Measurements from ENCODE around the gene LGALS9. TPM values are rescaled to one million over a fixed set of nuclear protein-coding genes. Genes with fewer than 3 reads are reported as not detected.
"Not testable (repeated sequence)": the region's sequence is repeated elsewhere in the genome, so short reads cannot be mapped to it uniquely, and the experiment has no call there.

The LGALS9 gene
- total RNA-seq, 2 experiments from 2014 or later: 38.3 to 39.8 TPM

GRCh38 chr17:27631897-27632725 is 1.1 kb downstream of the LGALS9 start:
- Mint-ChIP-seq H3K4me3 (peak overlapping the region; percentile 87), H3K4me1 (ENCODE audit: low read depth) (peaks cover 36% of the 10 kb centered on the region), H3K27ac (peak overlapping the region; percentile 76), H3K36me3 (ENCODE audit: low read depth) (peaks cover 5% of the 10 kb centered on the region), H3K9me3 (no peaks in the 10 kb centered on the region), H3K27me3 (no peaks in the 10 kb centered on the region)
- Histone ChIP-seq H3K9me3 (ENCODE audit: control insufficient read depth in 1 of 2, insufficient read depth in 1 of 2, low read length in 2 of 2) (no peaks in the 10 kb centered on the region), H3K36me3 (ENCODE audit: insufficient read depth, low read length) (peaks cover 3% of the 10 kb centered on the region), H3K27ac (ENCODE audit: low read depth in 1 of 2, low read length in 2 of 2) (no peak overlapping the region), H3K27me3 (ENCODE audit: control insufficient read depth in 1 of 2, insufficient read depth in 2 of 2, low read length in 2 of 2) (no peaks in the 10 kb centered on the region), H3K4me3 (ENCODE audit: low read length) (peak overlapping the region; percentile 77), H3K4me1 (ENCODE audit: insufficient read depth, low read length) (peaks cover 42% of the 10 kb centered on the region)
- TF ChIP-seq CTCF (IDR thresholded peaks at IDR 0.05): no peak
- ChIA-PET POLR2A (no interaction called here), CTCF (interaction anchor here (2.2 kb wide), 1 partner anchor 23 kb away, joined by 5 read pairs; no protein-coding TSS in a partner anchor)
- ATAC-seq (ENCODE audit: poor library complexity) (no peak), DNase-seq (no peak)
- intact Hi-C loops (cut with DNase I, micrococcal nuclease): no loop called here

GRCh38 chr17:27632766-27633165 is 1.8 kb downstream of the LGALS9 start:
- ATAC-seq (ENCODE audit: poor library complexity); H3K27me3 Mint-ChIP-seq; H3K9me3 ChIP-seq (ENCODE audit: control insufficient read depth in 1 of 2, insufficient read depth in 1 of 2, low read length in 2 of 2); H3K36me3 Mint-ChIP-seq (ENCODE audit: low read depth); H3K36me3 ChIP-seq (ENCODE audit: insufficient read depth, low read length); POLR2A ChIA-PET; H3K4me3 ChIP-seq (ENCODE audit: low read length); H3K27ac ChIP-seq (ENCODE audit: low read depth in 1 of 2, low read length in 2 of 2); CTCF ChIA-PET; intact Hi-C loops (cut with DNase I, micrococcal nuclease); H3K9me3 Mint-ChIP-seq; H3K27me3 ChIP-seq (ENCODE audit: control insufficient read depth in 1 of 2, insufficient read depth in 2 of 2, low read length in 2 of 2); DNase-seq: not testable (repeated sequence)
- H3K4me3 Mint-ChIP-seq: peak overlapping the region; percentile 72
- peaks cover 42% of the 10 kb centered on the region for H3K4me1 ChIP-seq (ENCODE audit: insufficient read depth, low read length)
- H3K4me1 Mint-ChIP-seq (ENCODE audit: low read depth): peaks cover 36% of the 10 kb centered on the region
- peak overlapping the region; percentile 33 for H3K27ac Mint-ChIP-seq

- ChIA-PET POLR2A (no interaction called here), CTCF (no interaction called here)
- Histone ChIP-seq H3K4me3 (ENCODE audit: low read length) (no peak overlapping the region), H3K4me1 (ENCODE audit: insufficient read depth, low read length) (peaks cover 42% of the 10 kb centered on the region), H3K27me3 (ENCODE audit: control insufficient read depth in 1 of 2, insufficient read depth in 2 of 2, low read length in 2 of 2) (no peaks in the 10 kb centered on the region), H3K36me3 (ENCODE audit: insufficient read depth, low read length) (peaks cover 3% of the 10 kb centered on the region), H3K27ac (ENCODE audit: low read depth in 1 of 2, low read length in 2 of 2) (no peak overlapping the region), H3K9me3 (ENCODE audit: control insufficient read depth in 1 of 2, insufficient read depth in 1 of 2, low read length in 2 of 2) (no peaks in the 10 kb centered on the region)
- no peaks in the 10 kb centered on the region for H3K27me3 Mint-ChIP-seq
- no peak for TF ChIP-seq CTCF (IDR thresholded peaks at IDR 0.05)
- H3K36me3 Mint-ChIP-seq (ENCODE audit: low read depth): peaks cover 6% of the 10 kb centered on the region
- H3K4me3 Mint-ChIP-seq: peak overlapping the region; percentile 72
- intact Hi-C loops (cut with DNase I, micrococcal nuclease): no loop called here
- peak overlapping the region; percentile 33 for H3K27ac Mint-ChIP-seq
- peaks cover 36% of the 10 kb centered on the region for H3K4me1 Mint-ChIP-seq (ENCODE audit: low read depth)
- DNase-seq (no peak), ATAC-seq (ENCODE audit: poor library complexity) (no peak)
- H3K9me3 Mint-ChIP-seq: no peaks in the 10 kb centered on the region
Measured at GRCh38 chr17:27633312-27634025, 2.5 kb downstream of the LGALS9 start.

Data from CD4-positive, alpha-beta T cell (primary cell).